H1 (cell line): ENCODE results near the gene POU2F1. TPM values are rescaled to one million over a fixed set of nuclear protein-coding genes. Genes with fewer than 3 reads are reported as not detected.

Experiments
- CREB1 ChIP-seq: IDR thresholded peaks from 2 replicates; pipeline ENCODE4 v1.6.1; 2012; ENCODE audit warnings: inconsistent platforms
- EZH2 ChIP-seq: fragments of 200-600 bp; sonication (generic); IDR thresholded peaks from 2 replicates; pipeline ENCODE4 v1.7.1; 2012; ENCODE audit warnings: low read depth, mild to moderate bottlenecking, moderate library complexity, low read length, inconsistent platforms; ENCODE audit not compliant: severe bottlenecking
- GTF2F1 ChIP-seq: IDR thresholded peaks from 2 replicates; pipeline ENCODE4 v1.6.1; 2012; ENCODE audit warnings: low read depth, low read length, improper control_type of control experiment, borderline replicate concordance
- NANOG ChIP-seq: IDR thresholded peaks from 2 replicates; pipeline ENCODE4 v1.6.1; 2011; ENCODE audit warnings: low read length, low read depth, mild to moderate bottlenecking, inconsistent platforms; ENCODE audit not compliant: insufficient read depth, poor library complexity, severe bottlenecking
- RAD21 ChIP-seq, 2 experiments: IDR thresholded peaks in 1 of 2; conservative IDR thresholded peaks in 1 of 2; 2 replicates each; pipeline ENCODE4 v1.6.1; 2011; ENCODE audit warnings: low read depth in 2 of 2, low read length in 2 of 2, improper control_type of control experiment in 1 of 2, inconsistent platforms in 1 of 2, mild to moderate bottlenecking in 1 of 2, moderate library complexity in 1 of 2
- SAP30 ChIP-seq: fragments of 300-600 bp; sonication (generic); IDR thresholded peaks from 2 replicates; pipeline ENCODE4 v1.7.1; 2012; ENCODE audit warnings: low read length, moderate library complexity, mild to moderate bottlenecking, inconsistent platforms; ENCODE audit not compliant: insufficient read depth, insufficient replicate concordance
- SIN3A ChIP-seq, 2 experiments: IDR thresholded peaks in 1 of 2; conservative IDR thresholded peaks in 1 of 2; 2 replicates each; pipeline ENCODE4 v1.6.1; 2011 to 2012; ENCODE audit warnings: low read length in 2 of 2, improper control_type of control experiment in 1 of 2, low read depth in 1 of 2, mild to moderate bottlenecking in 1 of 2
- SP2 ChIP-seq: IDR thresholded peaks from 2 replicates; pipeline ENCODE4 v1.6.1; 2012; ENCODE audit warnings: mild to moderate bottlenecking, low read length, inconsistent platforms
- SRF ChIP-seq: IDR thresholded peaks from 2 replicates; pipeline ENCODE4 v1.6.1; 2011; ENCODE audit warnings: mild to moderate bottlenecking, low read depth, low read length, moderate library complexity
- polyA plus RNA-seq, 7 experiments: library from polyadenylated mRNA; depleted of rRNA in 3 of 7; stranded (reverse) in 5 of 7; unstranded in 2 of 7; fragments of >200 nt in 5 of 7; fragments of 200-250 nt in 2 of 7; gene quantifications; 1 replicate in 5 of 7; 2 replicates in 1 of 7; 4 replicates in 1 of 7; pipeline versions ENCODE4 v1.2.1 to v1.2.3, GENCODE V29; 2011 to 2013; ENCODE audit warnings: missing spikeins in 2 of 7, mixed read lengths in 2 of 7
- total RNA-seq: library from RNA; stranded (reverse); fragmentation: NEBNext Ultra II Directional; extraction: Animal tissue kit (Norgen Biotek cat#: 25700); gene quantifications from 2 replicates; pipeline ENCODE4 v1.2.1, GENCODE V29; 2021

Gene POU2F1
- total and polyA plus RNA-seq, 2 of the 8 experiments (the other 6 are each of a cell fraction or from before 2014, with no cell fraction given), result 37.0 to 57.2 TPM

DNA sequence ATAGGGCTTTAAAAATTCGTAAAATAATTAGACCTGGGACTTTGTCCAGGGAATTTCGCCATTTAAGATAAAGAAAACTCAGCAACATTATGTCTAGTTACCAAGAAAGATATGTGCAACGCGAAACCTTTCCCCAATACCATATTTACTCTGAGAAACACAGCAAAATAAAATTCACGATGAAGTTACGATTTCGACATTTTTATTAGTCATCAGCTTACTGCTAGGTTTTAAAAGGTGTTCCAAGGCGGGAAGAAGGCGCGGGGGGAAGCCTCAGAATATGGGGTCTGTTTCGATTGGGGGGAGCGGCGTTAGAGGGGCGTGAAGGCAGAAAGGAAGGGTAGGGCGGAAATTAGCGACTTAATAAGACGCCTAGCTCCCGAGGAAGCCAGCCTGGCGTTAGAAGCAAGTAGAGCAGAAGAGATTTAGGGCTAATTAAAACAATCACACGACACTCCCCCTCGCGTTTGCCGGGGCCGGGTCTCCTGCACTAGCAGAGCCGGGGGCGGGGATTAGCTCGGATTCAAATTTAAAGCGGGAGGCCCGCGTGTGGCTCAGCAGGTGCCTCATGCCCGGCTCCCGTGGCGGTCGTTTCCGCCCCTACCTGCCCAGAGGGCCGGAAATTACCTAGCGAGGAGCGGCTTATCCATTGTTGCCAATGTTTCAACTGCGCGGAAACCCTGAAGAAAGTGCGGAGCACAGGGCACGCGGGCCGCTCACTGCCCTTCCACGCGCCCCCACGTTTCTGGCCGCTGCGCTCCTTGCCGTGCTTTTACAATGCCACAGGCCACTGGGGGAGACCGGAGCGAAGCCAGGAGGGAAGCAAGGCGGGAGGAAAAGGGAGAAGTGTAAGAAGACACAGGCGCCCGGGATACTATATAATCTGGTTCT, 795 bp upstream of the POU2F1 start (continued):
- TF ChIP-seq GTF2F1 (no peak), CREB1 (peak; percentile 31), NANOG (peak; percentile 40), EZH2 (no peak), SRF (no peak), SAP30 (no peak), SP2 (no peak), SIN3A (conservative IDR thresholded peaks at IDR 0.05 in 1 of 2, IDR thresholded peaks at IDR 0.05 in 1 of 2; ENCODE audit: low read depth in 1 of 2, low read length in 2 of 2) (peak in 1 of 2 experiments; percentile 19; a peak in 1 of 4 replicates), RAD21 (IDR thresholded peaks at IDR 0.05 in 1 of 2, conservative IDR thresholded peaks at IDR 0.05 in 1 of 2; ENCODE audit: low read depth in 2 of 2, low read length in 2 of 2) (peak in 1 of 2 experiments; percentile 27; a peak in 2 of 4 replicates)
